A549 (cell line): ENCODE data around the gene LTBP3. TPM values are rescaled to one million over a fixed set of nuclear protein-coding genes. Genes with fewer than 3 reads are reported as not detected.

Experiments
- ATAC-seq, 2 experiments: fragments of 200-7000 bp in 1 of 2; fragments of >200 bp in 1 of 2; cut with Nextera tagmentation in 1 of 2; cut with Tn5 transposase in 1 of 2; 3 replicates each; pipeline versions ENCODE4 v1.8.0 to v1.9.1; 2018 to 2020; ENCODE audit warnings: mild to moderate bottlenecking in 1 of 2, moderate library complexity in 1 of 2
- CTCF ChIA-PET: fragments of 300-600 bp; sonication (Branson Sonifier 250); formaldehyde crosslinking; extraction: SDS; loops from one replicate; lab custom pipeline; 2021; ENCODE audit warnings: antibody characterized with exemption, inconsistent platforms; lab: Yijun Ruan, JAX
- POLR2A ChIA-PET: fragments of 350-600 bp; formaldehyde crosslinking; extraction: SDS; loops from one replicate; lab custom pipeline; 2021; ENCODE audit warnings: antibody characterized with exemption, inconsistent platforms; lab: Yijun Ruan, JAX
- DNase-seq, 2 experiments: peaks; one replicate each; pipeline versions ENCODE4 v3.0.0 to v3.0.0-alpha.2; 2011 to 2016; ENCODE audit warnings: low read depth in 1 of 2, low spot score in 1 of 2
- FAIRE-seq: peaks from 2 replicates; lab custom pipeline; 2011; peaks lifted over from hg19 to GRCh38; lab: Jason Lieb, UNC
- H3K27ac ChIP-seq, 2 experiments: fragments of >200 bp; sonication (Bioruptor Twin); formaldehyde crosslinking; 3 replicates each; pipeline ENCODE4 v1.5.1; 2016 to 2017
- H3K4me1 ChIP-seq: fragments of >200 bp; sonication (Bioruptor Twin); formaldehyde crosslinking; 3 replicates; pipeline ENCODE4 v1.6.1; 2016
- H3K4me2 ChIP-seq: fragments of >200 bp; sonication (Bioruptor Twin); formaldehyde crosslinking; 3 replicates; pipeline ENCODE4 v1.6.1; 2016
- H3K4me3 ChIP-seq: fragments of >200 bp; sonication (Bioruptor Twin); formaldehyde crosslinking; 3 replicates; pipeline ENCODE4 v1.5.1; 2016
- H3K9me3 ChIP-seq: fragments of >200 bp; sonication (Bioruptor Twin); formaldehyde crosslinking; 3 replicates; pipeline ENCODE4 v1.6.1; 2016
- ATOH8 ChIP-seq: fragments of 250-450 bp; sonication (Bioruptor Pico); IDR thresholded peaks from 2 replicates; pipeline ENCODE4 v1.5.0; 2020; ENCODE audit warnings: low read depth, mild to moderate bottlenecking, moderate library complexity
- BHLHE40 ChIP-seq: IDR thresholded peaks from 2 replicates; pipeline ENCODE4 v1.6.1; 2012; ENCODE audit warnings: low read depth, low read length, inconsistent platforms
- CBX2 ChIP-seq: fragments of 200-600 bp; sonication (generic); IDR thresholded peaks from 2 replicates; pipeline ENCODE4 v1.6.1; 2016; ENCODE audit warnings: low read depth, mild to moderate bottlenecking, borderline replicate concordance
- FOSL2 ChIP-seq, 2 experiments: fragments of 450-650 bp in 1 of 2; fragments of >200 bp in 1 of 2; sonication (Bioruptor Twin) in 1 of 2; formaldehyde crosslinking; IDR thresholded peaks; 2 replicates each; pipeline versions ENCODE4 v1.5.0 to v1.6.1; 2016 to 2020; ENCODE audit warnings: mild to moderate bottlenecking in 1 of 2, moderate library complexity in 1 of 2
- HOXB5 ChIP-seq: fragments of 250-450 bp; sonication (Bioruptor Pico); IDR thresholded peaks from 2 replicates; pipeline ENCODE4 v1.5.0; 2020; ENCODE audit warnings: mild to moderate bottlenecking, moderate library complexity
- JUN ChIP-seq, 2 experiments: fragments of >200 bp; sonication (Bioruptor Twin); formaldehyde crosslinking; IDR thresholded peaks; 2 replicates in 1 of 2; 3 replicates in 1 of 2; pipeline ENCODE4 v1.6.1; 2016 to 2017
- JUNB ChIP-seq: fragments of >200 bp; sonication (Bioruptor Twin); formaldehyde crosslinking; IDR thresholded peaks from 2 replicates; pipeline ENCODE4 v1.6.1; 2016
- KDM1A ChIP-seq: fragments of 200-600 bp; sonication (generic); IDR thresholded peaks from 2 replicates; pipeline ENCODE4 v1.6.1; 2016; ENCODE audit warnings: low read depth, mild to moderate bottlenecking
- KDM5A ChIP-seq: fragments of 200-600 bp; sonication (generic); IDR thresholded peaks from 2 replicates; pipeline ENCODE4 v1.6.1; 2016; ENCODE audit warnings: antibody characterized with exemption, mild to moderate bottlenecking
- MAX ChIP-seq: IDR thresholded peaks from 2 replicates; pipeline ENCODE4 v1.6.1; 2012
- POLR2A ChIP-seq: IDR thresholded peaks from 2 replicates; pipeline ENCODE4 v1.6.1; 2012; ENCODE audit warnings: mild to moderate bottlenecking, low read length
- RCOR1 ChIP-seq: fragments of 150-350 bp; IDR thresholded peaks from 2 replicates; pipeline ENCODE4 v1.6.1; 2014; ENCODE audit warnings: antibody characterized with exemption, low read length, low read depth
- SMC3 ChIP-seq: fragments of >200 bp; sonication (Bioruptor Twin); formaldehyde crosslinking; IDR thresholded peaks from 3 replicates; pipeline ENCODE4 v1.6.1; 2018; ENCODE audit warnings: inconsistent platforms
- SREBF2 ChIP-seq: fragments of 450-650 bp; IDR thresholded peaks from 2 replicates; pipeline ENCODE4 v1.6.1; 2014; ENCODE audit warnings: mild to moderate bottlenecking, moderate library complexity
- ZFP36 ChIP-seq: fragments of 450-650 bp; IDR thresholded peaks from 2 replicates; pipeline ENCODE4 v1.6.1; 2014; ENCODE audit warnings: borderline replicate concordance; ENCODE audit not compliant: partially characterized antibody
- WGBS: methylation state at CpG from one replicate; pipeline ENCODE4 v1.1.6; 2017; ENCODE audit errors: missing lambda C conversion rate; 5-methylcytosine and 5-hydroxymethylcytosine counted together
- polyA plus RNA-seq, 4 experiments: library from polyadenylated mRNA; depleted of rRNA in 3 of 4; stranded (reverse); fragments of >200 nt; fragmentation: RNase III in 1 of 4; extraction: RNeasy Plus Mini Kit Qiagen cat#74134 plus additional on column Dnase treatment in 1 of 4; gene quantifications; 2 replicates in 3 of 4; 3 replicates in 1 of 4; pipeline ENCODE4 v1.2.3, GENCODE V29; 2011 to 2017

Gene LTBP3
- polyA plus RNA-seq, 2 of the 4 experiments (the other 2 are of a cell fraction): 28.6 to 123 TPM

GRCh38 chr11:65578134-65578533 is 20.0 kb upstream of the LTBP3 start:
- Histone ChIP-seq H3K4me3 (no peak overlapping the region), H3K27ac (peak overlapping the region; percentile 92 to 98; a peak in 4 of 6 replicates), H3K4me2 (peak overlapping the region; percentile 97)
- FAIRE-seq (no peak), DNase-seq (no peak)
- TF ChIP-seq ZFP36 (no peak), JUNB (no peak), ATOH8 (CRISPR knock-in tag) (no peak), BHLHE40 (no peak)
- TF ChIP-seq, all 56 proteins: peak for 0
- ChIA-PET POLR2A (no interaction called here), CTCF (interaction anchor here (3.7 to 6.6 kb wide), 3 partner anchors 10 to 37 kb away, joined by 26 to 58 read pairs (median 44); partner anchors contain the start of gene KCNK7)
- Histone ChIP-seq H3K9me3 (no peaks in the 10 kb centered on the region), H3K4me1 (peaks cover 43% of the 10 kb centered on the region)
- 88% methylated on average over 7 of the region's 7 CpGs for WGBS
- ATAC-seq: no peak

- ATAC-seq: peak in 1 of 2 experiments; percentile 9; a peak in 3 of 6 replicates
- CTCF ChIA-PET: interaction anchor here (3.7 to 6.6 kb wide), 3 partner anchors 10 to 37 kb away, joined by 26 to 58 read pairs (median 44); partner anchors contain the start of gene KCNK7
Measured at GRCh38 chr11:65577756-65578109, 19.6 kb upstream of the LTBP3 start.

DNA sequence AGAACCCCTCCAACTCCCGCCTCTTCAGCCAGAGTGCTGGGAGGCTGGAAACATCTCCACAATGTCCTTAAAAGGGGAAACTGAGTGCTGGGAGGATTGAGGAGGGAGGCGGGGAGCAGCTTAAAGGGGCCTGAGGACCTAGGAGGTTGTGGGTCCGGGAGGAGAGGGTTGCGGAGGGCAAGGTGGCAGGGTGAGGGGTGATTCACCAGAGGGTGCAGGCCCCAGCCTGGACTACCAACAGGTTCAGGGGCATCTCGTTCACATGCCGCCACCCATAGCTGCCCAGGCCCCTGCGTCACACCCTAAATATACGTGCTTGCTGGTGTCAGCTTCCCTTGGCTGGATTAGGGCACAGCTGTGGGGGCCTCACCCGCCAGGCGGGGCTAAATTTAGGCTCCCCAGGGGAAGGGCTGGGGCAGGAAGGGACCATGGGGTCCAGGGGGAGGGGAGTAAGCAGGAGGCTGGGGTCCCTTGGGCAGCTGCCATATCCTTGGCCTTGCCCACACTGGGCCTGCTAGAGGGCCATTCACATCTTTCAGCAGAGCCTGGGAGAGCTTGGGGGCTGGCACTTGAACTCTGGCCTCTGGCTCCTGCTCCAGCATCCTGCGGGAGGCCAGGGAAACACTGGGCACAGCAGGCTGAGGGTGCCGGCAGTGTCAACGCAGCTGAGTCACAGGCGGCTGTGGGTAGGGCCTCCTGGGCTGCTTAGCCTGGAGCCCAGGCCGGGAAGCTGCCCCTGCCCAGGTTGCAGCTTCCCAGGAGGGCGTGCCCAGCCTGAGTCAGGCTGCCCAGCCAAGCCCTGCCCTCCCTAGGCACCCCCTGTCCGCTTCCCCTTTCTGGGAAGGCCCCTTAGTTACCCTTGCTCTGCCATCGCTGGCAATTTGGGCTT is 19.0 kb upstream of the LTBP3 start:
- 19% methylated on average over 14 of the region's 18 CpGs for WGBS
- FAIRE-seq (no peak), ATAC-seq (peak; percentile 54 to 79), DNase-seq (peak; percentile 81 to 94)
- Histone ChIP-seq H3K27ac (peak overlapping the region; percentile 92 to 98), H3K4me3 (peak overlapping the region; percentile 82), H3K4me1 (peaks cover 45% of the 10 kb centered on the region), H3K9me3 (no peaks in the 10 kb centered on the region), H3K4me2 (peak overlapping the region; percentile 97)
- ChIA-PET CTCF (interaction anchor here (0.8 to 6.6 kb wide), 5 partner anchors 11 to 36 kb away, joined by 4 to 58 read pairs (median 26); partner anchors contain the start of gene KCNK7), POLR2A (interaction anchor here (0.7 kb wide), 2 partner anchors 11 to 38 kb away, joined by 3 to 4 read pairs; partner anchors contain the start of gene PCNX3)
- TF ChIP-seq FOSL2 (IDR thresholded peaks at IDR 0.05) (no peak), FOSL2 (CRISPR knock-in tag; IDR thresholded peaks at IDR 0.05) (peak; percentile 71), MAX (peak; percentile 42; the same call in 1 of the 2 replicates), KDM5A (no peak), POLR2A (no peak), HOXB5 (no peak)

More at GRCh38 chr11:65577756-65578109, 19.6 kb upstream of the LTBP3 start:
- Histone ChIP-seq H3K4me2 (peak overlapping the region; percentile 97), H3K4me3 (no peak overlapping the region; the same call in 2 of the 3 replicates), H3K4me1 (peaks cover 45% of the 10 kb centered on the region), H3K9me3 (no peaks in the 10 kb centered on the region), H3K27ac (peak overlapping the region; percentile 92 to 98; a peak in 5 of 6 replicates)
- DNase-seq (no peak), FAIRE-seq (no peak)
- WGBS: 58% methylated on average over 8 of the region's 8 CpGs
- TF ChIP-seq CBX2 (no peak), KDM1A (no peak), SMC3 (no peak), RCOR1 (no peak)
- POLR2A ChIA-PET: interaction anchor here (0.7 kb wide), 2 partner anchors 11 to 38 kb away, joined by 3 to 4 read pairs; partner anchors contain the start of gene PCNX3

DNA sequence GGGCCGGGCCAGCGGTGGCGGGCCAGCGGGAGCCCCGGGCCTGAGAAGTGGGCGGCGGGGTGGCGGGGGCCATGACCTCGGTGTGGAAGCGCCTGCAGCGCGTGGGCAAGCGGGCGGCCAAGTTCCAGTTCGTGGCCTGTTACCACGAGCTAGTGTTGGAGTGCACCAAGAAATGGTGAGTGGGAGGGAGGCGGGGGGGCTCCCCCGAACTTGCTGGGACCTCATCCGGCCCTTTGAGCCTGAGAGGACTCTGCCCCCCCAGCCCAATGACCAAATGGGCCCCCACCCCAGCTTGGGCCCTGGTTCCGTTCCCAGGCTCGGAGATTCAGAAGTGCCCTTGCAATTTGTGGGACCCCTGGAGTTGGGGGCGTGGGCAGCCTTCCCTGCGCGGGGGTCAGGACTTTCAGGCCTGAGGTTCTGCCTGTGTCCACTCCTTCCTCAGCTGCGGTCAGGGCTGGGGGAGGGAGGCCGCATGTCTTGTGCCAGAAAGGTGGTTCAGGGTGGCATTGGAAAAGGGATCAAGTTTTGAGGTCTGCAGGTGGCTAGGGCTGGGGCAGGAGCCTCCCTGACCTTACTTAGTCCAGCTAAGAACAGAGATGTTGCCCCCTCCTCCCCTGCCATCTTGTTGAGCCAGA is 18.2 kb upstream of the LTBP3 start:
- FAIRE-seq (no peak), DNase-seq (no peak), ATAC-seq (0 out of 6 replicates have a peak, but pooled peaks of 1 of the 2 experiments have one; percentile 0)
- ChIA-PET CTCF (interaction anchor here (0.8 to 6.6 kb wide), 6 partner anchors 12 to 35 kb away, joined by 4 to 58 read pairs (median 16); partner anchors contain the start of gene KCNK7), POLR2A (interaction anchor here (1.0 kb wide), 1 partner anchor 10 kb away, joined by 3 read pairs; no protein-coding TSS in a partner anchor)
- TF ChIP-seq JUN (IDR thresholded peaks at IDR 0.05): 0 out of 5 replicates have a peak, but pooled peaks of 1 of the 2 experiments have one; percentile 25
- TF ChIP-seq SREBF2: no peak
- WGBS: 7% methylated on average over 17 of the region's 26 CpGs
- no peaks in the 10 kb centered on the region for H3K9me3 ChIP-seq
- H3K27ac ChIP-seq: peak overlapping the region; percentile 92 to 98
- peak overlapping the region; percentile 82 for H3K4me3 ChIP-seq
- H3K4me1 ChIP-seq: peaks cover 53% of the 10 kb centered on the region
- H3K4me2 ChIP-seq: peak overlapping the region; percentile 97
